Stimulated activated CD4-positive, alpha-beta T cell treated with anti-CD3 and anti-CD28 coated beads, Interleukin-2, amount 100 ng/mL, for 24 hours (primary cell): ENCODE results near the gene PAPPA2.

Experiments used
- DNase-seq, 2 donors: peaks; one replicate each; pipeline ENCODE4 v3.0.0-alpha.2; 2020

PAPPA2 gene

GRCh38 chr1:176499671-176500070 lies 36.7 kb downstream of the PAPPA2 start:
- no peak for DNase-seq

- DNase-seq = no peak
Measured at GRCh38 chr1:176501599-176501998, 38.6 kb downstream of the PAPPA2 start.

GRCh38 chr1:176504848-176505553 lies 42.0 kb downstream of the PAPPA2 start:
- DNase-seq = no peak

- DNase-seq = no peak
Measured at GRCh38 chr1:176512966-176513365, 50.0 kb downstream of the PAPPA2 start.

GRCh38 chr1:176515310-176515709 lies 52.3 kb downstream of the PAPPA2 start:
- no peak for DNase-seq

GRCh38 chr1:176517484-176517883 lies 54.5 kb downstream of the PAPPA2 start:
- DNase-seq = no peak

GRCh38 chr1:176521211-176521610 lies 58.2 kb downstream of the PAPPA2 start:
- DNase-seq = no peak

- no peak for DNase-seq
Measured at GRCh38 chr1:176522310-176522845, 59.4 kb downstream of the PAPPA2 start.

GRCh38 chr1:176529395-176530090 lies 66.6 kb downstream of the PAPPA2 start:
- no peak for DNase-seq

- DNase-seq = no peak
Measured at GRCh38 chr1:176531036-176531435, 68.1 kb downstream of the PAPPA2 start.

- no peak for DNase-seq
Measured at GRCh38 chr1:176531921-176532897, 69.2 kb downstream of the PAPPA2 start.

- DNase-seq = no peak
Measured at GRCh38 chr1:176533020-176533419, 70.0 kb downstream of the PAPPA2 start.

- DNase-seq = no peak
Measured at GRCh38 chr1:176536588-176536987, 73.6 kb downstream of the PAPPA2 start.

GRCh38 chr1:176539018-176539417 lies 76.0 kb downstream of the PAPPA2 start:
- no peak for DNase-seq

GRCh38 chr1:176540428-176540827 lies 77.5 kb downstream of the PAPPA2 start:
- DNase-seq = no peak

GRCh38 chr1:176541663-176542062 lies 78.7 kb downstream of the PAPPA2 start:
- DNase-seq = no peak

GRCh38 chr1:176542352-176542751 lies 79.4 kb downstream of the PAPPA2 start:
- DNase-seq = no peak

- DNase-seq = no peak
Measured at GRCh38 chr1:176543360-176544129, 80.6 kb downstream of the PAPPA2 start.

GRCh38 chr1:176545034-176545639 lies 82.2 kb downstream of the PAPPA2 start:
- DNase-seq = no peak

- no peak for DNase-seq
Measured at GRCh38 chr1:176546825-176547224, 83.8 kb downstream of the PAPPA2 start.

- DNase-seq = no peak
Measured at GRCh38 chr1:176551146-176551545, 88.2 kb downstream of the PAPPA2 start.
